Measurements from ENCODE around the gene SLC12A8. TPM values are rescaled to one million over a fixed set of nuclear protein-coding genes. Genes with fewer than 3 reads are reported as not detected.

SLC12A8 gene
- total RNA-seq, 4 donors from 2014 or later, result 2.3 to 13.1 (median 3.9) TPM

- no peak for TF ChIP-seq POLR2A (IDR thresholded peaks at IDR 0.05)
- TF ChIP-seq CTCF (IDR thresholded peaks at IDR 0.05), result no peak
- intact Hi-C loops (cut with DNase I; ENCODE audit: low total_unique reads), result no loop called here
- DNase-seq (ENCODE audit: low spot score in 2 of 2), result no peak
- H3K4me3 ChIP-seq (ENCODE audit: low read depth, poor library complexity, severe bottlenecking), result no peak overlapping the region
- WGBS, 2 donors, result 83 to 95% methylated on average over 3 of the region's 3 CpGs
Observed at GRCh38 chr3:125032683-125033082, 179.9 kb downstream of the SLC12A8 start.

Small RNA genes within 50 kb of the gene (microRNA-seq; reads per million reads assigned to microRNA genes)
- 0 to 0.68 reads per million in 2 donors for gene MIR5092 (ENCODE audit: borderline number of aligned reads in 1 of 2, borderline replicate concordance in 2 of 2)

Other genes with a start within 250 kb of the SLC12A8 start
- 10 to 100 TPM; 13.6 to 22.7 (median 16.8) TPM for gene HEG1, start 156.8 kb downstream of the SLC12A8 start, total RNA-seq
- gene ZNF148, start 162.6 kb upstream of the SLC12A8 start, total RNA-seq, result 10 to 100 TPM; 14.6 to 24.6 (median 17.7) TPM